GM12878 (cell line): ENCODE data around the gene C9orf78. TPM values are rescaled to one million over a fixed set of nuclear protein-coding genes. Genes with fewer than 3 reads are reported as not detected.

ENCODE experiments used
- ATAC-seq: fragments of 200-7000 bp; cut with Tn5 transposase; 3 replicates; pipeline ENCODE4 v1.9.1; 2020; ENCODE audit warnings: mild to moderate bottlenecking, moderate library complexity
- BruUV-seq: library from RNA; stranded (reverse); fragments of 400-500 nt; replicated peaks from 2 replicates; lab custom pipeline; 2021; lab: Mats Ljungman, UMichigan
- CTCF ChIA-PET: fragments of 300-600 bp; sonication (Branson Sonifier 250); formaldehyde crosslinking; extraction: SDS; loops from one replicate; lab custom pipeline; 2021; ENCODE audit warnings: inconsistent platforms; lab: Yijun Ruan, JAX
- POLR2A ChIA-PET: fragments of 350-600 bp; formaldehyde crosslinking; extraction: SDS; loops from one replicate; lab custom pipeline; 2021; ENCODE audit warnings: inconsistent platforms; lab: Charles Lee
- RAD21 ChIA-PET: fragments of 300-600 bp; sonication (Branson Sonifier 250); formaldehyde crosslinking; loops from one replicate; lab custom pipeline; 2023; ENCODE audit warnings: antibody characterized with exemption; ENCODE audit not compliant: unreplicated experiment; lab: Charles Lee
- SMC1A ChIA-PET: fragments of 300-600 bp; sonication (Branson Sonifier 250); formaldehyde crosslinking; loops from one replicate; lab custom pipeline; 2023; ENCODE audit not compliant: unreplicated experiment, uncharacterized antibody; lab: Charles Lee
- DNase-seq: peaks from one replicate; pipeline ENCODE4 v3.0.0-alpha.2; 2011; ENCODE audit warnings: low read depth, low spot score
- FAIRE-seq: peaks from 3 replicates; lab custom pipeline; 2011; peaks lifted over from hg19 to GRCh38; lab: Jason Lieb, UNC
- H2AFZ ChIP-seq: 2 replicates; pipeline ENCODE4 v1.6.0; 2011; ENCODE audit warnings: low read depth, low read length, control low read depth; ENCODE audit not compliant: control insufficient read depth
- H3K27ac ChIP-seq: 2 replicates; pipeline ENCODE4 v1.5.1; 2011; ENCODE audit warnings: control low read depth; ENCODE audit not compliant: control insufficient read depth, insufficient read depth
- H3K27me3 ChIP-seq, 2 experiments: replicated peaks in 1 of 2; 2 replicates each; pipeline versions ENCODE4 v1.6.0 to v1.6.1; 2011; ENCODE audit warnings: low read length in 1 of 2; ENCODE audit not compliant: control insufficient read depth in 2 of 2, insufficient read depth in 2 of 2
- H3K36me3 ChIP-seq, 2 experiments: 2 replicates each; pipeline ENCODE4 v1.5.1; 2011; ENCODE audit warnings: low read length in 1 of 2; ENCODE audit not compliant: control insufficient read depth in 2 of 2, insufficient read depth in 2 of 2
- H3K4me1 ChIP-seq: 2 replicates; pipeline ENCODE4 v1.6.1; 2011; ENCODE audit warnings: mild to moderate bottlenecking, low read length, moderate library complexity, mixed read lengths; ENCODE audit not compliant: control insufficient read depth, insufficient read depth
- H3K4me2 ChIP-seq: 2 replicates; pipeline ENCODE4 v1.6.0; 2011; ENCODE audit warnings: control low read depth; ENCODE audit not compliant: control insufficient read depth, insufficient read depth
- H3K4me3 ChIP-seq: fragments of 200-600 bp; sonication (generic); 2 replicates; pipeline ENCODE4 v1.5.1; 2016
- H3K79me2 ChIP-seq: 2 replicates; pipeline ENCODE4 v1.6.0; 2011; ENCODE audit warnings: low read length; ENCODE audit not compliant: control insufficient read depth, insufficient read depth
- H3K9ac ChIP-seq: 2 replicates; pipeline ENCODE4 v1.8.0; 2011; ENCODE audit warnings: low read length, control low read depth, mixed read lengths; ENCODE audit not compliant: control insufficient read depth, insufficient read depth
- H3K9me3 ChIP-seq: replicated peaks from 3 replicates; pipeline ENCODE4 v1.5.1; 2011; ENCODE audit warnings: mild to moderate bottlenecking, low read length; ENCODE audit not compliant: control insufficient read depth, insufficient read depth
- H4K20me1 ChIP-seq: 2 replicates; pipeline ENCODE4 v1.6.0; 2011; ENCODE audit not compliant: control insufficient read depth, insufficient read depth
- ATF7 ChIP-seq: fragments of 450-650 bp; IDR thresholded peaks from 2 replicates; pipeline ENCODE4 v1.6.1; 2016; ENCODE audit warnings: low read depth, mild to moderate bottlenecking
- BHLHE40 ChIP-seq, 2 experiments: fragments of 450-650 bp in 1 of 2; IDR thresholded peaks; 2 replicates each; pipeline ENCODE4 v1.6.1; 2011 to 2017; ENCODE audit warnings: low read depth in 2 of 2, borderline replicate concordance in 1 of 2, improper control_type of control experiment in 1 of 2, low read length in 1 of 2, mild to moderate bottlenecking in 1 of 2
- CBFB ChIP-seq: IDR thresholded peaks from 2 replicates; pipeline ENCODE4 v1.6.1; 2016; ENCODE audit warnings: antibody characterized with exemption, low read depth
- CBX3 ChIP-seq: fragments of 200-600 bp; sonication (generic); IDR thresholded peaks from 2 replicates; pipeline ENCODE4 v1.6.1; 2016; ENCODE audit warnings: low read depth, borderline replicate concordance
- CEBPB ChIP-seq, 2 experiments: fragments of 150-350 bp in 1 of 2; IDR thresholded peaks; 2 replicates each; pipeline ENCODE4 v1.6.1; 2012 to 2014; ENCODE audit warnings: low read depth in 2 of 2, low read length in 2 of 2, borderline replicate concordance in 1 of 2, inconsistent platforms in 1 of 2
- EED ChIP-seq: sonication (generic); IDR thresholded peaks from 2 replicates; pipeline ENCODE4 v1.6.1; 2016; ENCODE audit warnings: antibody characterized with exemption, low read depth
- EGR1 ChIP-seq, 2 experiments: IDR thresholded peaks; 1 replicate in 1 of 2; 2 replicates in 1 of 2; pipeline ENCODE4 v1.6.1; 2011 to 2012; ENCODE audit warnings: low read depth in 2 of 2, low read length in 2 of 2, borderline replicate concordance in 1 of 2, mild to moderate bottlenecking in 1 of 2, moderate library complexity in 1 of 2
- GABPA ChIP-seq: IDR thresholded peaks from 2 replicates; pipeline ENCODE4 v1.6.1; 2014; ENCODE audit warnings: antibody characterized with exemption, low read depth, mild to moderate bottlenecking, inconsistent platforms
- HDAC6 ChIP-seq: fragments of 200-600 bp; sonication (generic); IDR thresholded peaks from one replicate; pipeline ENCODE4 v1.8.0; 2017; ENCODE audit warnings: antibody characterized with exemption; ENCODE audit not compliant: unreplicated experiment
- IKZF1 ChIP-seq: fragments of 450-650 bp; conservative IDR thresholded peaks from 2 replicates; pipeline ENCODE4 v1.6.1; 2017; ENCODE audit warnings: antibody characterized with exemption, mild to moderate bottlenecking
- KAT2A ChIP-seq: conservative IDR thresholded peaks from 2 replicates; pipeline ENCODE4 v1.6.1; 2011; ENCODE audit warnings: low read depth, low read length; ENCODE audit not compliant: control insufficient read depth
- NFIC ChIP-seq: IDR thresholded peaks from 2 replicates; pipeline ENCODE4 v1.6.1; 2012; ENCODE audit warnings: low read depth, mild to moderate bottlenecking, inconsistent platforms, low read length, moderate library complexity
- NR2C2 ChIP-seq: IDR thresholded peaks from 2 replicates; pipeline ENCODE4 v1.6.1; 2011; ENCODE audit warnings: borderline replicate concordance, low read depth; ENCODE audit not compliant: control insufficient read depth, insufficient read length
- RAD51 ChIP-seq: fragments of 450-650 bp; IDR thresholded peaks from 2 replicates; pipeline ENCODE4 v1.6.1; 2016; ENCODE audit warnings: moderate library complexity, mild to moderate bottlenecking, inconsistent platforms
- RUNX3 ChIP-seq: IDR thresholded peaks from 2 replicates; pipeline ENCODE4 v1.6.1; 2012; ENCODE audit warnings: low read length, inconsistent platforms
- SKIL ChIP-seq: fragments of 450-650 bp; IDR thresholded peaks from 2 replicates; pipeline ENCODE4 v1.6.1; 2017; ENCODE audit warnings: mild to moderate bottlenecking, low read depth, inconsistent platforms; ENCODE audit not compliant: poor library complexity, severe bottlenecking
- SPI1 ChIP-seq: IDR thresholded peaks from 2 replicates; pipeline ENCODE4 v1.6.1; 2011; ENCODE audit warnings: low read depth, mild to moderate bottlenecking, low read length, moderate library complexity, borderline replicate concordance; ENCODE audit not compliant: insufficient read depth
- ZBTB33 ChIP-seq: fragments of 450-650 bp; IDR thresholded peaks from 2 replicates; pipeline ENCODE4 v1.6.1; 2017; ENCODE audit warnings: mild to moderate bottlenecking
- WGBS: methylation state at CpG from one replicate; pipeline ENCODE4 v1.1.6; 2016; ENCODE audit warnings: low lambda C conversion rate; ENCODE audit not compliant: insufficient replicate concordance, insufficient coverage; ENCODE audit errors: missing lambda C conversion rate; 5-methylcytosine and 5-hydroxymethylcytosine counted together
- in situ Hi-C: fragments of 300-500 bp; cut with MboI; formaldehyde crosslinking; loops from 9 replicates; pipeline ENCODE4 v1.14.3; 2018; ENCODE audit warnings: mixed read lengths
- intact Hi-C: fragments of 100-400 bp; cut with micrococcal nuclease; formaldehyde crosslinking; loops from one replicate; pipeline ENCODE4 v1.14.2; 2022; ENCODE audit not compliant: unreplicated experiment
- polyA plus RNA-seq, 11 experiments: library from polyadenylated mRNA; depleted of rRNA in 4 of 11; unstranded in 6 of 11; stranded (reverse) in 5 of 11; fragments of >200 nt; fragmentation: Nextera tagmentation in 4 of 11; fragmentation: Illumina TruSeq in 1 of 11; extraction: Ambion mirVana in 4 of 11; extraction: Trizol in 1 of 11; gene quantifications; 1 replicate in 1 of 11; 2 replicates in 10 of 11; pipeline versions ENCODE4 v1.2.1 to v1.2.3, GENCODE V29; 2011 to 2016; ENCODE audit warnings: inconsistent platforms in 2 of 11, missing spikeins in 2 of 11, low read depth in 1 of 11
- total RNA-seq, 4 experiments: library from RNA; depleted of rRNA in 3 of 4; stranded (reverse); fragments of >200 nt in 3 of 4; fragmentation: Illumina TruSeq in 1 of 4; extraction: Trizol in 1 of 4; gene quantifications; 2 replicates each; pipeline versions ENCODE4 v1.2.1 to v1.2.3, GENCODE V29; 2013 to 2021

C9orf78 gene
- total and polyA plus RNA-seq, 10 of the 15 experiments (the other 5 are each of a cell fraction or from before 2014, with no cell fraction given), result 23.0 to 60.9 (median 47.5) TPM

- Histone ChIP-seq H3K36me3 (no peaks in the 10 kb centered on the region), H4K20me1 (no peaks in the 10 kb centered on the region), H3K4me3 (no peak overlapping the region), H3K4me2 (no peak overlapping the region), H3K9ac (no peak overlapping the region), H3K27me3 (peaks cover 0 to 2% of the 10 kb centered on the region in 2 experiments; a peak in 1 of 4 replicates), H3K4me1 (no peaks in the 10 kb centered on the region), H3K27ac (no peak overlapping the region), H2AFZ (no peak overlapping the region), H3K79me2 (peaks cover 7% of the 10 kb centered on the region), H3K9me3 (no peaks in the 10 kb centered on the region)
- 41% methylated on average over 6 of the region's 6 CpGs for WGBS
- no TSS peak for BruUV-seq
- ChIA-PET SMC1A (interaction anchor here (0.7 kb wide), 1 partner anchor 11 kb away, joined by 3 read pairs; no protein-coding TSS in a partner anchor), POLR2A (interaction anchor here (0.5 to 0.7 kb wide), 2 partner anchors 46 to 175 kb away, joined by 4 to 6 read pairs; no protein-coding TSS in a partner anchor), CTCF (no interaction called here), RAD21 (no interaction called here)
- TF ChIP-seq RUNX3 (no peak), CBFB (no peak), EED (no peak), SKIL (no peak), NFIC (no peak), BHLHE40 (IDR thresholded peaks at IDR 0.05; ENCODE audit: borderline replicate concordance in 1 of 2, low read depth in 2 of 2, low read length in 1 of 2) (no peak), SPI1 (no peak), ATF7 (no peak), IKZF1 (no peak), EGR1 (IDR thresholded peaks at IDR 0.05; ENCODE audit: borderline replicate concordance in 1 of 2, low read depth in 2 of 2, low read length in 2 of 2) (no peak), HDAC6 (no peak), CBX3 (no peak), GABPA (no peak), ZBTB33 (no peak), KAT2A (no peak), NR2C2 (no peak), CEBPB (IDR thresholded peaks at IDR 0.05; ENCODE audit: borderline replicate concordance in 1 of 2, low read depth in 2 of 2, low read length in 2 of 2) (no peak), RAD51 (no peak)
- no peak for FAIRE-seq
- DNase-seq, result no peak
- in situ Hi-C loops (no loop called here), intact Hi-C loops (no loop called here)
- ATAC-seq, result no peak
These were observed 36.1 kb downstream of the C9orf78 start for GRCh38 chr9:129798973-129799372.
